HAP-1 (cell line): Measurements from ENCODE around the gene SCRT2.

Source experiments
- DNase-seq, 2 experiments: peaks; one replicate each; pipeline ENCODE4 v3.0.0-alpha.2; 2016 to 2020; ENCODE audit warnings: low spot score in 2 of 2
- H3K27me3 ChIP-seq: fragments of 250-450 bp; sonication (Bioruptor Pico); 2 replicates; pipeline ENCODE4 v1.5.1; 2020; ENCODE audit warnings: low read depth, mild to moderate bottlenecking, moderate library complexity
- H3K36me3 ChIP-seq: fragments of 250-450 bp; sonication (Bioruptor Pico); replicated peaks from 2 replicates; pipeline ENCODE4 v1.5.1; 2020; ENCODE audit warnings: mild to moderate bottlenecking
- H3K4me1 ChIP-seq: fragments of 250-450 bp; sonication (Bioruptor Pico); 2 replicates; pipeline ENCODE4 v1.5.1; 2020; ENCODE audit warnings: mild to moderate bottlenecking
- H3K4me3 ChIP-seq: fragments of 250-450 bp; sonication (Bioruptor Pico); 2 replicates; pipeline ENCODE4 v1.5.1; 2020; ENCODE audit warnings: mild to moderate bottlenecking, moderate library complexity
- H3K9me3 ChIP-seq: fragments of 250-450 bp; sonication (Bioruptor Pico); 2 replicates; pipeline ENCODE4 v1.5.1; 2020; ENCODE audit warnings: mild to moderate bottlenecking, moderate library complexity
- in situ Hi-C: fragments of 300-500 bp; cut with MboI; formaldehyde crosslinking; loops from 3 replicates; pipeline ENCODE4 v1.14.3; 2020; ENCODE audit warnings: low sequenced_read_pairs, inconsistent platforms, mixed read lengths

Gene SCRT2

GRCh38 chr20:661474-662270 is 13.9 kb downstream of the SCRT2 start:
- H3K4me1 ChIP-seq, result peaks cover 15% of the 10 kb centered on the region
- in situ Hi-C loops, result no loop called here
- H3K9me3 ChIP-seq, result no peaks in the 10 kb centered on the region
- no peaks in the 10 kb centered on the region for H3K36me3 ChIP-seq
- DNase-seq, result no peak
- no peak overlapping the region for H3K4me3 ChIP-seq
- H3K27me3 ChIP-seq, result peaks cover 21% of the 10 kb centered on the region

DNA sequence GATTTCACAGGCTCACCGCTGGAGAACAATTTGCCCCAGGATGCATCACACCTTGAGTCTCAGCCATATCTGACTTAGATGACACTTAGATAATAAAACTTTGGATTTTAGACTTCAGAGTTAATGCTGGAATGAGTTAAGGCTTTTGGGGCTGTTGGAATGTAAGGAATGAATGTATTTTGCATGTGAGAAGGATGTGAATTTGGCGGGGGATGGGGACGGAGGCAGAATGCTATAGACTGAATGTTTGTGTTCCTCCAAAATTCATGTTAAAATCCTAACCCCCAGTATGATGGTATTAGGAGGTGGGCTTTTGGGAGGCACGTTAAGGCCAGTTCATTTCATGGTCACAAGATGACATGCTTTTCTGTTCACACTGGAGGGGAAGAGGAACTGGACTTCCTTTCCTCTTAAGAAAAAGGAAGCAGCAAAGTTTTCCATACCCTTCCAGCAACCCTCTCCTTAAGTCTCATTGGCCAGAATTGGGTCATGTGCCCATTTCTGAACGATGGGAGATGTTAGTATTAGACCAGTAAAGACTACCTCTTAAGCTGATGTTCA is 16.8 kb downstream of the SCRT2 start:
- in situ Hi-C loops, result no loop called here
- peaks cover 15% of the 10 kb centered on the region for H3K4me1 ChIP-seq
- H3K4me3 ChIP-seq, result no peak overlapping the region
- no peaks in the 10 kb centered on the region for H3K36me3 ChIP-seq
- peak; percentile 38 to 47 for DNase-seq
- no peaks in the 10 kb centered on the region for H3K9me3 ChIP-seq
- peaks cover 9% of the 10 kb centered on the region; the same call in 1 of the 2 replicates for H3K27me3 ChIP-seq

GRCh38 chr20:658202-658601 is 17.4 kb downstream of the SCRT2 start:
- Histone ChIP-seq H3K36me3 (no peaks in the 10 kb centered on the region), H3K4me1 (peaks cover 15% of the 10 kb centered on the region), H3K27me3 (peaks cover 6% of the 10 kb centered on the region; the same call in 1 of the 2 replicates), H3K4me3 (no peak overlapping the region), H3K9me3 (no peaks in the 10 kb centered on the region)
- in situ Hi-C loops, result no loop called here
- DNase-seq, result no peak

- no peaks in the 10 kb centered on the region for H3K9me3 ChIP-seq
- in situ Hi-C loops, result no loop called here
- no peak overlapping the region for H3K4me3 ChIP-seq
- H3K36me3 ChIP-seq, result peaks cover 3% of the 10 kb centered on the region; the same call in 1 of the 2 replicates
- H3K4me1 ChIP-seq, result peaks cover 18% of the 10 kb centered on the region
- H3K27me3 ChIP-seq, result no peaks in the 10 kb centered on the region
- DNase-seq, result no peak
Measured at GRCh38 chr20:655726-656624, 19.6 kb downstream of the SCRT2 start.

DNA sequence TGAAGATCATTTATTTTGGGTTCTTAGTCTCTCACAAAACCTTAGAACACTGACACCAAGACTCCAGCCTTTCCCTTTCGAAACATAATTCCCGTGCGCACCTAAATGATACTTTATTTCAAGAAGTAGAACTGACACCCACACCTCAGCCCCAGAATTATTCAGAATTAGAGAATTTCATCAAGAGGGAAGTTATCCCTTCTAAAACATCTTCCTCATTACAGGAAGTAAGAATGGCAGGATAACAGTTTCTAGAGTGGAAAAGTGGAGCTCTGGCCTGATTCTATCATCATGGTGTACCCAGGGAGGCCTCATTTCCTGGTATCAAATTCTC is 21.2 kb downstream of the SCRT2 start:
- peaks cover 18% of the 10 kb centered on the region for H3K4me1 ChIP-seq
- in situ Hi-C loops, result loop anchor here (5.0 kb wide), 1 partner anchor 302 kb away; no protein-coding TSS in a partner anchor
- peaks cover 12% of the 10 kb centered on the region for H3K36me3 ChIP-seq
- H3K4me3 ChIP-seq, result no peak overlapping the region
- no peaks in the 10 kb centered on the region for H3K9me3 ChIP-seq
- no peak for DNase-seq
- H3K27me3 ChIP-seq, result no peaks in the 10 kb centered on the region

DNA sequence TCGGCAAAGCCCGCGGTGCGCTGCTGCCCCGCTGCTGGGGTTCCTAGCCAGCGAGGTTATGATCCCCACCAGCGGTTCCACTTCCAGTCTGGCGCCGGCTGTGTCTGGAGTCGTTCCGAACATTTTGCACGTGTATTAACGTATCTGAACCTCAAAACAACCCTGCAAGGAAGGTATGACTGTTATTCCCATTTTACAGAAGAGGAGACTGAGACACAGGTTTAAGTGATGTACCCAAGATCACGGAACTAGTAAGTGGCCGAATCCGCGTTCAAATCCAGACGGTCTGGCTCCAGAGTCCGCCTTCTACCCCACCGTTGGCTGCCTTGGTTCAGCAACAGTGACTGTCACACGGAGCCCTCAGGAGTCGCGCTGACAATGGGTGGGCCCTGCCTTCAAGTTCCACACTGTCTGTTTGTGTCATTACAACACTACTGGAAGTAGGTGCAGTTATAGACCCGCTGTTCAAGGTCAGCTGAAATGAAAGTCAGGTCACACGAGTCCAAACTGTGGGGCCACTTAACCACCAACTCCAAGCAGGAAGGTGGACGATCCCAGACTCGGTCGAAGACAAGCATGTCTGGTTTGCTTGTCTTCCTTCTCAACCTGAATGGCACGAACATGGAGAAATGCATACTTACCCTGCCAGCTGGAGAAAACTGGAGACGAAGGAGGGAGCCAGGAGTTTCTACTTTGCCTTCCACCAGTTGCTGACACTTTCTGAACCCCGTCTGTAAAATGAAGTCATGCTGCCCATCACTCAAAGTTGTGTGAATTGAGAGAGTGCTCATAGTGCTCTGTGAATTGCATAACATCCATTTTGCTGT is 21.8 kb downstream of the SCRT2 start:
- in situ Hi-C loops, result loop anchor here (5.0 kb wide), 1 partner anchor 302 kb away; no protein-coding TSS in a partner anchor
- no peaks in the 10 kb centered on the region for H3K9me3 ChIP-seq
- H3K4me1 ChIP-seq, result peaks cover 12% of the 10 kb centered on the region
- peaks cover 17% of the 10 kb centered on the region for H3K36me3 ChIP-seq
- DNase-seq, result no peak
- no peaks in the 10 kb centered on the region for H3K27me3 ChIP-seq
- peak overlapping the region; percentile 62 for H3K4me3 ChIP-seq

DNA sequence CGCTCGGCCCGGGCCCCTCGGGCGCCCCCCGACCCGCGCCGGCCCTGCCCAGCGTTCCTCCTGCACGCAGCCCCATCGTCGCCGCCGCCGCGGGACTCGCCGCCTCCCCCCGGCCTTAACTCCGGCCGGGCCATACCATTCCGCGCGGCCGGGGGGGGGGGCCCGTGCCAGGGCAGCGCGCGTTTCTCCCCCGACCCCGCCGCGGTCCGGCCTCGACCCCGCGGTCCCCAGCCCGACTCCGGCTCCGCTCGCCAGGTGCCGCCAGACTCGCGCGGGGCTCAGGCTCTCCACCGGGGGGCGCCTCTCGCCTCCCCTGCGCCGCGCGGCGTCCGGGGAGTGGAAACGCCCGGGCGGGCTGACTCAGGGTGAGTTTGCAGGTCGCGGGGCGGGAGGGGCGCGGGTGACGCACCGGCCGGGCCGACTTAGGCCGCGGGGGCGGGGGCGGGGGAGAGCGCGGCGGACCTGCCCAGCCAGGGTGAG is 22.5 kb downstream of the SCRT2 start, which contains the start of gene SRXN1:
Gene SRXN1, minus strand, starts transcription at position 91 of the 480 bp plus-strand sequence. Its CDS starts 15 bp downstream, at position 76.
- H3K4me3 ChIP-seq, result peak within 1 kb of the TSS; percentile 62
- H3K4me1 ChIP-seq, result peaks cover 6% of the 10 kb centered on the region
- H3K36me3 ChIP-seq, result peaks cover 23% of the 10 kb centered on the region
- no peaks in the 10 kb centered on the region for H3K27me3 ChIP-seq
- H3K9me3 ChIP-seq, result no peaks in the 10 kb centered on the region
- in situ Hi-C loops, result loop anchor here (5.0 kb wide), 1 partner anchor 301 kb away; no protein-coding TSS in a partner anchor
- DNase-seq, result peak; percentile 74 to 93

GRCh38 chr20:652615-653109 is 22.9 kb downstream of the SCRT2 start:
- H3K4me1 ChIP-seq, result peaks cover 3% of the 10 kb centered on the region; the same call in 1 of the 2 replicates
- H3K27me3 ChIP-seq, result no peaks in the 10 kb centered on the region
- H3K4me3 ChIP-seq, result peak overlapping the region; percentile 62
- in situ Hi-C loops, result loop anchor here (5.0 kb wide), 1 partner anchor 300 kb away; no protein-coding TSS in a partner anchor
- H3K36me3 ChIP-seq, result peaks cover 28% of the 10 kb centered on the region
- peaks cover 3% of the 10 kb centered on the region; the same call in 1 of the 2 replicates for H3K9me3 ChIP-seq
- no peak for DNase-seq

GRCh38 chr20:651713-652614 is 23.6 kb downstream of the SCRT2 start:
- DNase-seq, result peak in 1 of 2 experiments; percentile 22

GRCh38 chr20:650954-651353 is 24.6 kb downstream of the SCRT2 start:
- peaks cover 34% of the 10 kb centered on the region for H3K36me3 ChIP-seq
- H3K4me3 ChIP-seq, result no peak overlapping the region
- no peaks in the 10 kb centered on the region for H3K27me3 ChIP-seq
- H3K9me3 ChIP-seq, result peaks cover 3% of the 10 kb centered on the region; the same call in 1 of the 2 replicates
- H3K4me1 ChIP-seq, result peaks cover 3% of the 10 kb centered on the region; the same call in 1 of the 2 replicates
- in situ Hi-C loops, result loop anchor here (5.0 kb wide), 1 partner anchor 299 kb away; no protein-coding TSS in a partner anchor
- no peak for DNase-seq

More at GRCh38 chr20:651713-652614, 23.6 kb downstream of the SCRT2 start:
- H3K9me3 ChIP-seq, result peaks cover 3% of the 10 kb centered on the region; the same call in 1 of the 2 replicates
- H3K4me3 ChIP-seq, result peak overlapping the region; percentile 62
- H3K36me3 ChIP-seq, result peaks cover 34% of the 10 kb centered on the region
- H3K27me3 ChIP-seq, result no peaks in the 10 kb centered on the region
- in situ Hi-C loops, result loop anchor here (5.0 kb wide), 1 partner anchor 300 kb away; no protein-coding TSS in a partner anchor
- H3K4me1 ChIP-seq, result peaks cover 3% of the 10 kb centered on the region; the same call in 1 of the 2 replicates

DNA sequence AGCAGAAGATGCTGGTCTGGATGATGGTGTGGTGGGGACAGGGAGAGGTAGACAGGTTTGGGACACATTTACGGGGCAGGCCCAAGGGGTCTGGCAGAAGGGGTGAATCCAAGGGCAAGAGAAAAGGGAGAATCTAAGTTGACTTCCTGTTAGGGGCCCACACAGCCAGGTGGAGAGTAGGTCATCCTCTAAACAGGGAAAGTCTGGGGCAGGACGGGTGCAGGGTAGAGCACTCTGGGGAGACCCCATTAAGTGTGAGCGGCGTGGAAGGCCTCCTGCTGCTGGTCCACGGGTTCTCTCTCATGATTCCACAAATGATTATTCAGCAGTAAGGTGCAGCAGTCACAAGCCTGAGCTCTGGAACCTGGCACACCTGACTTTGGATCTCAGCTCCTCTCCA is 25.3 kb downstream of the SCRT2 start:
- Histone ChIP-seq H3K36me3 (peaks cover 34% of the 10 kb centered on the region), H3K27me3 (no peaks in the 10 kb centered on the region), H3K9me3 (peaks cover 3% of the 10 kb centered on the region; the same call in 1 of the 2 replicates), H3K4me1 (peaks cover 3% of the 10 kb centered on the region; the same call in 1 of the 2 replicates), H3K4me3 (no peak overlapping the region)
- DNase-seq, result no peak
- in situ Hi-C loops, result loop anchor here (5.0 kb wide), 1 partner anchor 298 kb away; no protein-coding TSS in a partner anchor
